HUES6 (cell line): ENCODE measurements around the gene POLRMT.

Experiments used
- H3K27ac ChIP-seq: 2 replicates; pipeline ENCODE4 v1.7.0; 2013; ENCODE audit warnings: low read depth, mild to moderate bottlenecking, low read length, inconsistent platforms
- H3K27me3 ChIP-seq: 2 replicates; pipeline ENCODE4 v1.6.1; 2013; ENCODE audit warnings: low read length; ENCODE audit not compliant: control insufficient read depth, insufficient read depth
- H3K36me3 ChIP-seq: 2 replicates; pipeline ENCODE4 v1.6.1; 2013; ENCODE audit warnings: low read length; ENCODE audit not compliant: control insufficient read depth, insufficient read depth
- H3K4me1 ChIP-seq: 2 replicates; pipeline ENCODE4 v1.6.1; 2013; ENCODE audit warnings: low read length; ENCODE audit not compliant: control insufficient read depth, insufficient read depth
- H3K4me3 ChIP-seq: 2 replicates; pipeline ENCODE4 v1.5.1; 2013; ENCODE audit warnings: low read depth, low read length
- H3K9ac ChIP-seq: one replicate; pipeline ENCODE4 v1.6.1; 2013; ENCODE audit warnings: mild to moderate bottlenecking, low read length
- H3K9me3 ChIP-seq: 2 replicates; pipeline ENCODE4 v1.6.1; 2013; ENCODE audit warnings: low read depth, low read length; ENCODE audit not compliant: control insufficient read depth, insufficient read depth

The POLRMT gene

DNA sequence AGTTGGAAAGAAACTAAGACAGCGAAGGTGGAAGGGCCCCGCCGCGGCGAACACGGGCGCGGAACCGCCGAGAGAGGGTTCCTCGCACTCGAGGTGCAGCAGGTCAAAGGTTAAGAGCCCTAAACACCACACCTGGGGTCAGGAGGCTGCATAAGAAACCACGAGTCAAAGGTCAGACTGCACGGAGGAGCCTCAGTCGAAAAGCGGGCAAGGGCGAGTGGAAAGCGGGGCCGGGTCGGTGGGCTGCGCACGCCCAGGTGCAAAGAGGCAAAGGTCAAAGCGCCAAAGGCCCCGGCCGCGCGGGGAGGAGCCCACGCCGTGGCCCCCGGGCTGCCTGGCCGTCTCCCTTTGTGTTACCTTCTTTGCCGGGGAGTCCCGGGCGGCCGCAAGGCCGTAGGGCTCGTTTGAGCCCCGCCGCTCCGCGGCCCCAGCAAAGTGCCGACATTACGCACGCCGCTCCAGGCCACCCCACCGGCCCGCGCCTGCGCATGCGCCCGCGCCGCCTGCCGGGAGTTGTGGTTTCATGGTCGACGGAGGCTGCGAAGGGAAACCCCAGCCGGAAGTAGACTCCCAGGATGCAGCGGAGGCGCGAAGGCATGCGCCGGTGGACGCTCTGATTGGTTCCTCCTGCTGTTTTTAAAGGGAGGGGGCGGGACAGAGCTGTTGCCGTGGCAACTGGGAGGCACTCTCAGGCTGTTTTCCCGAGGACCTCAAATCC, at the start of gene POLRMT:
TSS of gene POLRMT (minus strand) at position 470 of the 718 bp plus-strand sequence. CDS start at position 445, 25 bp downstream.
- peaks cover 9% of the 10 kb centered on the region; the same call in 1 of the 2 replicates for H3K4me1 ChIP-seq
- H3K9me3 ChIP-seq, result no peaks in the 10 kb centered on the region
- H3K4me3 ChIP-seq, result peak within 1 kb of the TSS; percentile 94
- H3K27me3 ChIP-seq, result peaks cover 12% of the 10 kb centered on the region
- peaks cover 22% of the 10 kb centered on the region for H3K36me3 ChIP-seq
- H3K9ac ChIP-seq, result peak within 1 kb of the TSS; percentile 86
- H3K27ac ChIP-seq, result peak within 1 kb of the TSS; percentile 82; the same call in 1 of the 2 replicates

- no peak overlapping the region for H3K27ac ChIP-seq
- H3K4me3 ChIP-seq, result no peak overlapping the region
- no peak overlapping the region for H3K9ac ChIP-seq
- no peaks in the 10 kb centered on the region for H3K9me3 ChIP-seq
- no peaks in the 10 kb centered on the region for H3K36me3 ChIP-seq
- peaks cover 12% of the 10 kb centered on the region for H3K4me1 ChIP-seq
- H3K27me3 ChIP-seq, result peaks cover 5% of the 10 kb centered on the region; the same call in 1 of the 2 replicates
Observed at GRCh38 chr19:682678-683320, 49.5 kb upstream of the POLRMT start.

DNA sequence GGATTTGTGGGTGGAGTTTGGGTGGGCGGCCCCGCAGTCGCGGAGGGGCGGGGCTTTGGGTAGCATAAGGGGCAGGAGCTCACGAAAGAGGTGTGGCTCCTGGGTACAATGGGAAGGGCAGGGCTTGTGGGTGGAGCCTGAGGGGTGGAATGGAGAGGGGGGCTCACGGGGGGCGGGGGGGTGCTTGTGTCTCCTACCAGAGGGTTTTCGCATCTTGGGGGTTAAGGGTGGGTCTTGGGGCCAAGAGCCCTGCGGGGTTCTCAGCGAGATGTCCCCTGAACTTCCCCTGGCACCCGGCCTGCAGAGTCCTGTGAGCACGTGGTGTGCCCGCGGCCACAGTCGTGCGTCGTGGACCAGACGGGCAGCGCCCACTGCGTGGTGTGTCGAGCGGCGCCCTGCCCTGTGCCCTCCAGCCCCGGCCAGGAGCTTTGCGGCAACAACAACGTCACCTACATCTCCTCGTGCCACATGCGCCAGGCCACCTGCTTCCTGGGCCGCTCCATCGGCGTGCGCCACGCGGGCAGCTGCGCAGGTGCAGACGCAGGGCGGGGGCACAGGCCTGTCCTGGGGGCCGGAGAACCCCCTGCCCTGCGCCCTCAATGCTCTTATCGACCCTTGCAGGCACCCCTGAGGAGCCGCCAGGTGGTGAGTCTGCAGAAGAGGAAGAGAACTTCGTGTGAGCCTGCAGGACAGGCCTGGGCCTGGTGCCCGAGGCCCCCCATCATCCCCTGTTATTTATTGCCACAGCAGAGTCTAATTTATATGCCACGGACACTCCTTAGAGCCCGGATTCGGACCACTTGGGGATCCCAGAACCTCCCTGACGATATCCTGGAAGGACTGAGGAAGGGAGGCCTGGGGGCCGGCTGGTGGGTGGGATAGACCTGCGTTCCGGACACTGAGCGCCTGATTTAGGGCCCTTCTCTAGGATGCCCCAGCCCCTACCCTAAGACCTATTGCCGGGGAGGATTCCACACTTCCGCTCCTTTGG, 48.0 kb upstream of the POLRMT start:
- peaks cover 19% of the 10 kb centered on the region for H3K4me1 ChIP-seq
- no peak overlapping the region for H3K27ac ChIP-seq
- H3K9me3 ChIP-seq, result no peaks in the 10 kb centered on the region
- H3K36me3 ChIP-seq, result no peaks in the 10 kb centered on the region
- H3K9ac ChIP-seq, result no peak overlapping the region
- H3K27me3 ChIP-seq, result peaks cover 14% of the 10 kb centered on the region
- peak overlapping the region; percentile 72 for H3K4me3 ChIP-seq

DNA sequence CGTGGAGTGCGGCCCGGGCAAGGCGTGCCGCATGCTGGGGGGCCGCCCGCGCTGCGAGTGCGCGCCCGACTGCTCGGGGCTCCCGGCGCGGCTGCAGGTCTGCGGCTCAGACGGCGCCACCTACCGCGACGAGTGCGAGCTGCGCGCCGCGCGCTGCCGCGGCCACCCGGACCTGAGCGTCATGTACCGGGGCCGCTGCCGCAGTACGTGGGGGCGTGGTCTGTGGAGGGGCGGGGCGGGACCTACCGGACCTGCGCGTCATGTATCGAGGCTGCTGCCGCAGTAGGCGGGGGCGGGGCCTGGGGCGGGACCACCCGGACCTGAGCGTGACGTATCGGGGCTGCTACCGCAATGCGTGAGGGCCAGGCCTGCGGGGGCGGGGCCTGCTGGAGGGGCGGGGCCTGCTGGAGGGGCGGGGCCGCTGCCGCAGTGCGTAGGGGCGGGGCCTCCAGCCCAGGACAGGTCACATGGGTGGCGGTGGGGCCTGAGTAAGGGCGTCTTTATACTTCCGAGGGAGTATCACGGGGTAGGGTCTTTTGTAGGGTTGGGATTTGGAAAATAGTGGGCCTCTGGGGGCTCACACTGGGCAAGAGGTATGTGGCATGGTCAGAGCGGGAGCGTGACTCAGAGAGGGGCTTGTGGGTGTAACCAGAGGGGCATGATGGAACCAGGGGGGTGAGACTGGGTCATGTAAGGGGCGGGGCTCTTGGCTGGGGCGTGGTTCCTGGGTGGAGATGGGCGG, 47.1 kb upstream of the POLRMT start:
- peaks cover 19% of the 10 kb centered on the region for H3K4me1 ChIP-seq
- peaks cover 20% of the 10 kb centered on the region for H3K27me3 ChIP-seq
- no peaks in the 10 kb centered on the region for H3K36me3 ChIP-seq
- peak overlapping the region; percentile 84 for H3K9ac ChIP-seq
- no peaks in the 10 kb centered on the region for H3K9me3 ChIP-seq
- 0 out of 2 replicates have a peak overlapping the region, but pooled peaks have one; percentile 69 for H3K27ac ChIP-seq
- H3K4me3 ChIP-seq, result peak overlapping the region; percentile 78

- H3K27ac ChIP-seq, result 0 out of 2 replicates have a peak overlapping the region, but pooled peaks have one; percentile 69
- peak overlapping the region; percentile 84 for H3K9ac ChIP-seq
Observed at GRCh38 chr19:679418-680286, 46.3 kb upstream of the POLRMT start.

GRCh38 chr19:678791-679388, 45.6 kb upstream of the POLRMT start:
- H3K36me3 ChIP-seq, result no peaks in the 10 kb centered on the region
- no peak overlapping the region for H3K9ac ChIP-seq
- H3K27me3 ChIP-seq, result peaks cover 32% of the 10 kb centered on the region
- H3K4me1 ChIP-seq, result peaks cover 19% of the 10 kb centered on the region
- H3K4me3 ChIP-seq, result peak overlapping the region; percentile 78
- H3K27ac ChIP-seq, result no peak overlapping the region
- no peaks in the 10 kb centered on the region for H3K9me3 ChIP-seq

More at GRCh38 chr19:679418-680286, 46.3 kb upstream of the POLRMT start:
- Histone ChIP-seq H3K4me1 (peaks cover 19% of the 10 kb centered on the region), H3K27me3 (peaks cover 27% of the 10 kb centered on the region), H3K9me3 (no peaks in the 10 kb centered on the region), H3K36me3 (no peaks in the 10 kb centered on the region), H3K4me3 (peak overlapping the region; percentile 78)

- Histone ChIP-seq H3K9me3 (no peaks in the 10 kb centered on the region), H3K36me3 (no peaks in the 10 kb centered on the region), H3K4me1 (peaks cover 19% of the 10 kb centered on the region), H3K27ac (no peak overlapping the region), H3K4me3 (no peak overlapping the region), H3K9ac (no peak overlapping the region), H3K27me3 (peaks cover 34% of the 10 kb centered on the region)
Observed at GRCh38 chr19:677601-678436, 44.5 kb upstream of the POLRMT start.

DNA sequence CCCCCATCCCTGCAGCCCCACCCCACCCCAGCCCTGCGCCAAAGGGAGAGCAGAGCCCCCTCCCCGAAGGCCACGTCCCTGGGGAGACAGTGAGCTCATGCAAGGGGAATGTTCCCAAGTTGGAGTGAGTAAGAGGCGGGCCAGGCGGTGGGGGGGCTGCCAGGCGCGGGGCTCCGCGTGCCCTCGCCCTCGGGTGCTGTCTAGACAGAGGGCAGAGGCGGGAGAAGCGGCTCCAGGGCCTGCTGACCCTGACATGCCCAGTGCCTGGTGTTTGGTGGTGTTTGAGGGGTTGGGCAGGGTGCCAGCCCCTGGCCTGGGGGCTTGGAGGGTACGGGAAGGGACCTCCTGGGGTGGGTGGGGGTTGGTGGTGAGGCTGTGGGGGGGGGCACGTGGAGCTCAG, 43.9 kb upstream of the POLRMT start:
- no peak overlapping the region for H3K9ac ChIP-seq

More for the DNA sequence above, 43.9 kb upstream of the POLRMT start:
- Histone ChIP-seq H3K4me3 (no peak overlapping the region), H3K36me3 (no peaks in the 10 kb centered on the region), H3K27me3 (peaks cover 34% of the 10 kb centered on the region), H3K27ac (no peak overlapping the region), H3K9me3 (no peaks in the 10 kb centered on the region), H3K4me1 (peaks cover 19% of the 10 kb centered on the region)
